T follicular helper cell (primary cell): ENCODE data around the gene GPR137B.

Experiments used
- DNase-seq: peaks from one replicate; pipeline ENCODE4 v3.0.0-alpha.2; 2020; ENCODE audit warnings: low read depth

The GPR137B gene

DNA sequence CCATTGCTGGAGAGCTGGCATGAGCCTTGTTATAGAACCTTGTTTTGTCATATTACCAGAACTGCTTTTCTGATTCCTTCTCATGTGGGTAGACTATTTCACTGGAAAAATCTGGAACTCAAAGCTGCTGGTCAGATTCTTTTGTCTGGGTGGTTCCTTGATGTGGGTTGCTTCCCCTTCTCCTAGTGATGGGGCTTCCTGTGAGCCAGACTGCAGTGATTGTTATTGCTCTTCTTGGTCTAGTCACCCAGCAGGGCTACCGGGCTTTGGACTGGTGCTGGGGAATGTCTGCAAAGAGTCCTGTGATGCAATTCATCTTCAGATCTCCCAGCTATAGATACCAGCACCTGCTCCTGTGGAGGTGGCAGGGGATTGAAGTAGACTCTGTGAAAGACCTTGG is 59.4 kb downstream of the GPR137B start:
- no peak for DNase-seq

DNA sequence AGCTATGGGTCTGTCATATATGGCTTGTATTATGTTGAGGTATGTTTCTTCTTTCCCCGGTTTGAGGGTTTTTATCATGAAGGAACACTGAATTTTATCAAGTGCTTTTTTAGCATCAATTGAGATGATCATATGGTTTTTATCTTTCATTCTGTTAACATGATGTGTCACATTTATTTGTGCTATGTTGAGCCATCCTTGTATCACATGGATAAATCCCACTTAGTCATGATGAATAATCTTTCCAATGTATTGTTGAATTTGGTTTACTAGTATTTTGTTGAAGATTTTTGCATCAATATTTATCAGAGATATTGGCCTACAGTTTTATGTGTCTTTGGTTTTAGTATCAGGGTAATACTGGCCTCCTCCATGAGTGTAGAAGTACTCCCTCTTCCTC is 61.7 kb downstream of the GPR137B start:
- no peak for DNase-seq

DNA sequence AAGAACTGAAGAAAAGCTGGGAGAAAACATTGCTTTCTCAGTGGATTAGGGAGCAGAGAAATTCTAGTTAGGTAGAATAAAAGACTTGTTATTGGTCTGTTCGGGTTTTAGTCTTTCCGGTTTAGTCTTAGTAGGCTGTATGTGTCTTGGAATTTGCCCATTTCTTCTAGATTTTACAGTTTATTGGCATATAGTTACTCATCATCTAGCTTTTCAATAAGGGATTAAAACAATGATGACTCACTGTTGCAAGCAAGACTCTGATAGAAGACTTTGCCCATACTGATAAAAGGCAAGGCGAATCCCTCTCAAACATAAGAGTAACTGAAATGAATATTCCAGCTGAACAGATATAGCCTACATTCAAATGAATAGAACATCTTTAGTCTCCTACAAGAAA is 62.3 kb downstream of the GPR137B start:
- no peak for DNase-seq

DNA sequence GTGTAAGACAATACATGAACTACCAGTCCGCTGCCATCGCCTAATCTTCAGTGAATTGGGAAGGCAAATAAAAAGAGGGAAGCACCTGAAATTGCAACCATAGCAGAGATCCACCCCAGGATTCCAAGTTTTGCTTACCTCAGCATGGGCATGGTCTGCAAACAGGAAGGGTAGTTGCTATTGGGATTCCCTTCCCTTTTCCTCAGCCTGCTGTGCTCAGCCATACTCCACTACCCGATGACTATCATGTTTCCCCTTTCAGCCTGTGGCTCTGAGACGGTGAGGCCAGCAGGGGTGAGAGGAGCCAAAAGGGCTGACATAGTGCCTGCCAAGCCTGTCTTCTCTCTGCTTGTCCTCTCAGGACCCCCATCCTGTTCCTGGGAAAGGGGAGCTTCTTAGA is 64.2 kb downstream of the GPR137B start:
- no peak for DNase-seq

DNA sequence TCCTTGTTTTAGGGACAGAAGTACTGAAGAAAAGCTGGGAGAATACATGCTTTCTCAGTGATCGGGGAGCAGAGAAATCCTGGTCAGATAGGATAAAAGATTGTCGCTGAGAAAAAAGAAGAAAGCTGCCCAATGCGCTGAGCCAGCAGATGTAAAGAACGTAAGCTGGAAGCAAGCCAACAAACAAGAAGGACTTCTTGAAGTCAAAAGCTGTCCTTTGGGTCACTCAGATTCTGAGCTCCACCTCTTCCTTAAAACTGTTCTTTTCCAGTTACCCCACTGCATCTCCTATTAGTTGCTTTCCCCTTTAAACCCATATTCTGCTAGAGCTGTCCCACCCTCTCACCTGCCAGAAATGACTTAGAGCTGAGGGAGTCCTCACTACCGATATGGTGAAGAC is 64.8 kb downstream of the GPR137B start:
- DNase-seq: no peak

DNA sequence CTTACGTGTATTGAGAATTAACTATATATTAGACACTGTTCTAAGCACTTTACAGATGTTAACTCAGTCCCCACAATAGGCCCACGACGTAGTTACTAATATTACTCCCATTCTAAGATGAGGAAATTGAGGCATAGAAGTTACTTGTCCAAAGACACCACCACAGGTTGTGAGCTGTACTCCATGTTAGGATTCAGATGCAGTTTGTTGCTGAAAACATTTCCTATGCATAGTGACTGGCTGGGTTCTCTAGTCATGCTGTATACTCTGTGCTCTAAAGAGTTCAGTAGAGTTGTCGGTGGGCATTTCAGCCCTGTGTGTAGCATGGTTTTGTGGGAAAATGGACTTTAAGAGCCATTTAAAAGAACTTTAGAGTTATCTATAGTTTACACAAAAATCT is 65.2 kb downstream of the GPR137B start:
- DNase-seq: no peak

DNA sequence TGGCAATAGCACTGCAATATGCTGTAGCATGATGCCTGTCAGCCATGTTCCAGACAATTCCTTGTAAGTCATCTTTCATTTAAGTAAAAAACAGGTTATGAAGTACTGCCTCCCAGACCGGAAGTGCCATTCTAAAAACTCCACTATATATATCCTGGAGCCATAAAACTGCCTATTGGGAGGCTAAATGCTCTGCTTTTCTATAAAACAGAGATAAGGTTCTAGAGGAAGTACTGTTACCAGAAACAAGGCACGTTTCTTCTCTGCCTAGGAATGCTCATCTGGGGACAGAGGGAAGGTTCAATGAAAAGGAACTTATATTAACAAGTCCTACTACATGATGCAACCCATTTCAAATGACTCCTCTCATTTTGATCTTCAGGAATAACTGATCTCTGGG is 66.8 kb downstream of the GPR137B start:
- DNase-seq: no peak

DNA sequence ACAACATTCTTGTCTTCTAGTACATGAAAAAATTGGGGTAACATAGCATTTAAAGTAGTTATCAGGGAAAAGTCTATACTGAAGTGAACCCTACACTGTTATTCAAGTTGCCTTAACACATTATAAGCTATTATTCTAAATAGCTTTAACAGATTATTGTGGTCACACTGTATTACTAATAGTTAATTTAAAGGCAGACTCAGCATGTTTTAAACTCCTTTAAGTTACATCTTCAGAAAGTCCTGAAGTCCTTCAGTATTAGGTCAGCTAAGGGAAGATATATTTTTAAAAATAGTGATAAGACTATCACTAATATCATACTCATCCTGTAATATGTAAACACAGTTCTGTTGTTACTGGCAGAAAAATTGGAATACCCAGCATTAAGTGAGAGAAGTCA is 67.4 kb downstream of the GPR137B start:
- no peak for DNase-seq

DNA sequence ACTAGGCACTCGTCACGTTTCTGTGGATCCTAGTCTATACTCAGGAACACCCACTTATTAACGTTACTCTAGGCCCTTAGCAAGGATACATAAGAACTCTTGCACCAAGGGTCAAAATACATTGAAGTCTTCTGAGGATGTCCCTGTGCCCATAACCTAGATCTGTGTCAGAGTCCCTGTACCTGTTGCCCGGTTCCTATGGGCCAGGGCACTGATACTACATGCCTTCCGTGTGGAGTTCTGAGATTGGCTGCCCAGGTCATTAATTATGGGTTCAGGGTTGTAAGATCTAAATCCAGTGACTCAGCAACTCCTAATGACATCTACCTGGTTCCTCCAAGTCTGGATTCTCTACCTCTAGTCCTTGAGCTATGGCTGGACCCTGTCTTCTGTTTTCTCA is 69.5 kb downstream of the GPR137B start:
- DNase-seq: no peak

DNA sequence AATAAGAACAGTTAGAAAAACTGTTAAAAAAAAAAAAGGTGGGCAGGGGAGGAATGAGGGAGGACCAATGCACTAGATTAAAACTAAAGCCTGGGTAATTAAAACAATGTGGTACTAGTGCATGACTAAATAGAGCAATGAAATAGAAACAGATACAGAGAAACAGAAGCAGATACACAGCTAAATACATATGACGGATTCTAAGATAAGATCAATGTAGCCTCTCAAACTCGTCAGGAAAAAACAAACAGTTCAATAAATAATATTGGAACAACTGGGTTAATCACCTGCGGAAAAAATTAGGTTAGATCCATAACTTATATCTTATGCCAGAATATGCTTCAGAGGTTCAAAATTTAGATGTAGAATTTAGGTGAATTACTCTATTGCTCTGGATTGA is 71.2 kb downstream of the GPR137B start:
- DNase-seq: no peak

DNA sequence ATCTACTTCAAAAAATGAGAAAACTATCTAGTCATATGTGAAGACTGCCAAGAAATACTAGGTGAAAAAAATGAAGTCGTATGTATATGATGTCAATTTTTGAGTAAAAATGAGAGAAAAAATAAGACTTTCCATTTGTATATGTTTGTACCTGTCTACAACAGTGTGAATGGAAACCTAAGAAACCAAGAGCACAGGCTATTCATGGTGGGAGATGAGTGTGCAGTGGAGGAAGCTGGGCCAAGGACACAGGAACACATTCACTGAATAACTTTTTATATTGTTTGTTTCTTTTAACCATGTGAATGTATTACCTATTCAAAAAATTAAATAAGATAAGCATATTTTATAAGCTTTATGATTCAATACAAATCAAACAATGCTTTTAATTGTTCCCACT is 72.4 kb downstream of the GPR137B start:
- DNase-seq: no peak

DNA sequence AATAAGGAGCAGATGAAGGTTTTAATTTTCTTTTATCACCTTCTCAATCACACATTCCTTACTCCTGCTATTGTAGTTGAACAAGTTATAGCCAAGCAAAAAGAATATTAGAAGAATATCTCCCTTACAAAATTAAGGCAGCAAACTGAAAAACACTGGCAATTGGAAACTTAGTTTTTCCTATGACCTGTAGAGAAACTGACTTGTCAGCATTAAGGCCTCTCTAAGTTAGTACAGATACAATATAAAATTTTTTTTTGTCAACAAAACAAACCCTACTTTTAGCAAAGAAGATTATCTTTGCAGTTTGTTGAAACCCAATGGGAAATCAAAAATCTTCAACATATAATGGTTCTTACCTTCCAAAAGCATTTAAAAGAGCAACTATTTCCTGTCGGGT is 78.1 kb downstream of the GPR137B start:
- DNase-seq: no peak

DNA sequence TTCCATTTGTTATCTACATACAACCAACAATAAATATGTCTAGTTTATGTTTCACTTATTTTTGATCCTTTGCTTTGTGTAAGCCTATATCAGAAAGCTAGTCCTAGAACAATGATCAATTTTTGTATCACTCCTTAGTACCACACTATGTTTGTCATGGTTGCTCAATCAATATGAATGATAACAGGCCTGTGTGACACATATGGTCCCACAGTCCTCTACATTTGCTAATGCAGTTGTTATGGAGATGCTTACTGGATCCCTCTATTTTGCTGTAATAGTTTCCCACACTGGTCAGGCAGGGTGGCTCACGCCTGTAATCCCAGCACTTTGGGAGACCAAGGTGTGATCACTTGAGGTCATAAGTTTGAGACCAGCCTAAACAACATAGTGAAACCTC is 80.3 kb downstream of the GPR137B start:
- DNase-seq: no peak

DNA sequence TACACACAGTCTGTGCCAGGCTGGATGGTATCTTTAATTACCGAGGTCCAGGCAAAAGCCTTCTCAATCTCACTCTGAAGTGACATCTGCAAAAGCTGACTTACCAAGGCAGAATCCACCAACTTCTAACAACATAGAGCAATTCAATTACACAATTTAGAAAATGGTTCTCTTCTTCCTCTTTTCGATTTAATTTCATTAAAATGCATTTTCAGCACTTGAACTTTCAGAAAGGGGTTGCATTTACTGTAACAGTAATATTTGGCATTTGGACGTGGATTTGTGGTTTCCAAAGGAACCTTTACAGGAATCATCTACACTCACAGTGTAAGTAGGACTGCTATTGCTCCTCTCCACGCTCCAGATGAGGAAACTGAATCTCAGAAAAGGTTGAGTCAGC is 86.1 kb downstream of the GPR137B start:
- no peak for DNase-seq

DNA sequence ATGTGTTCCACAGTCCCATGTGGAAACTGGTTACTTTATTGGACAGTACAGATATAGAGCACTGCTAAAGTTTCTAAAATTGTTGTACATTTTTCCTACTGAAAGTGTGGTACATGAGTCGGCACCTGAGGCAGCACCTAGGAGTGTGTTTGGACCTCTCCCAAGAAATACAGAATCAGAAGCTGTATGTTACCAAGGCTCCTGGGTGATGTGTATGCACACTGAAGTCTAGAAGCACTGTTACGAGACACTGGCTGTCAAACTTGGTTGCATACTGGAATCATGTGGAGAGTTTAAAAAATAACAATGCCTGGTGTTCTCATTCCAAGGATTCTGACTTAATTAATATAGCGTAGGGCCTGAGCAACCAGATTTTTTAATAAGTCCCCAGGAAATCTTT is 92.8 kb downstream of the GPR137B start:
- DNase-seq: no peak

DNA sequence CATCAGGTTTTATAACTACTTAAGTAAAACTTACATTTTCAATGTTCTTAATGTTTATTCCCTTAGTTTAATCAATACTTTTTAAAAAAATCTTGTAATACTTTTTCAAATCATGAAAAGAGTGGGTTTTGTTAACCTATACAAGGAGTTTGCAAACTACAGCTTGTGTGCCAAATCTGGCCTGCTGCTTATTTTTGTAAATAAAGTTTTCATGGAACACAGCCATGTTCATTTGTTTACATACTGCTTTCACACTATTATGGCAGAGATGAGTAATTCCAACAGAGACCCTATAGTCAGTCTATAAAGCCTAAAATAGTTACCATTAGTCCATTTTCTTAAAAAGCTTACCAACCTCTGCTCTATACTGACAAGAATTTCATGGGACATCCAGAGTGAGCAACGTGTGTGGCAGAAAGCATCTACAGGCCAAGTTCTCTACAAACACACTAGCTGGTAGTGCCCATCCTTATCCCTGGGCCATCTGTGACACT is 96.8 kb downstream of the GPR137B start:
- DNase-seq: no peak

DNA sequence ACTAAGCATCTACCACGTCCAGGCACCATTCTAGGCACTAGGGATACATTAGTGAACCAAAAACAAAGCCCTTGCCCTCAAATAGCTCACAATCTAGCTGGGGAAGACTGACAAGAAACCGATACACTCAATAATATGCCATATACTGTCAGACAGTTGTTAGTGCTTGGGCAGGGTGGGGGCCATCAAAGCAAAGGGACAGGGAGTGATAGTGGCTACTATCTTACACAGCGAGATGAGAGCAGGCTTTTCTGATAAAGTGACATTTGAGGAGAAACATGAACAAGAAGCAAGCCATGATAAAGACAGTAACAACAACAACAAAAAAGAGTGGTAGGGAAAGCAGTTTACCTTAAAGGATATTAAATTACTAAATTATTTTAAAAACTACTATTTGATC is 98.3 kb downstream of the GPR137B start:
- DNase-seq: no peak

DNA sequence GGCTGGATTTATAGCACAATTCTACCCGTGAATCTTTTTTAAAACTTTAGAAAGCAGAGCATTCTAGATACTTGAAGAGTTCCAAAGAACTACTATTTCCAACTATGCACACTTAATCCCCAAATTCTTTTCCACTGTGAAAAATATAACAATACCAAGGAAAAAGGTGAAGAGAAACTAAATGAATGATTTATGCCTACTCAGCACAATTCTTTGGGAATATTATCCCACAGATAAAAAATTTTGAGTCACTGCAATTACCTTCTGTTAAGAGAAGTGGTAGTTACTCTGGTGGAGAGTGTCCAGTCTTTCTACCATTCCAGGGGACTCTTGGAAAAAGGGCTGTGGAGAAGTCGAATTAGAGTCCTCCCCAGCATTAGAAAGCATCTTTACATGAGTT is 100.2 kb downstream of the GPR137B start:
- no peak for DNase-seq

DNA sequence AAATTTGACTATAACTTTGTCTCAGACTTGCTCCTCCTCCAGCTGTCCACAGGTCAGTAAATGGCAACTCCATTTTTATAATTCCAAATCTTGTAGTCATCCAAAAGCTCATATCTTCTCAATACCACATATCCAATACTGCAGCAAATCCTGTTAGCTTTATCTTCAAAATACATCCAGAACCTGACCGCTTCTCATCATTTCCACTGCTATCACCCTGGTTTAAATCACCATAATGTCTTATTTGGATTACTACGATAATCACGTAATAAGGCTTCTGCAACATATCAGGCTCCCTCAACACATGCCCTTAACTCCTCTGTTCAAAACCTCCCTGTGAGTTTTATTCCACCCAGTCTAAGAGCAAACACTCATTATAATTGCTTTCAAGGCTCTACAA is 104.9 kb downstream of the GPR137B start:
- DNase-seq: no peak

DNA sequence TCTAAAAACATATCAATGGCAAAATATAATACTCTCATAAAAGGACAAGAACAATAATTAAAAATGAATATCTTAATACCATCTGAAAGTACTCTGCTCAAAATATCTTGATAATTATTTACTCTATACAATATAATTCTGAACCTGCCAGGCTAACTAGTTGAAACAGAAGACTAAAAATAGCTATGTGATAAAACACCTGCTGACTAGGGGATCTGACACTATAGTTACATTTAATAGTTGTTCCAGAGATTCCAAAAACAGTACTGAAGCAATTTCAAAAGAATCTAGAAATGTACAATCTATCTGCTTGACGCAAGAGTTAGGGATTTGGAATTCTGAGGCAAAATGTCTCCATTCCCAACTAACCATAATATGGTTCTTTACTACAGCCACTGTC is 109.2 kb downstream of the GPR137B start:
- no peak for DNase-seq

DNA sequence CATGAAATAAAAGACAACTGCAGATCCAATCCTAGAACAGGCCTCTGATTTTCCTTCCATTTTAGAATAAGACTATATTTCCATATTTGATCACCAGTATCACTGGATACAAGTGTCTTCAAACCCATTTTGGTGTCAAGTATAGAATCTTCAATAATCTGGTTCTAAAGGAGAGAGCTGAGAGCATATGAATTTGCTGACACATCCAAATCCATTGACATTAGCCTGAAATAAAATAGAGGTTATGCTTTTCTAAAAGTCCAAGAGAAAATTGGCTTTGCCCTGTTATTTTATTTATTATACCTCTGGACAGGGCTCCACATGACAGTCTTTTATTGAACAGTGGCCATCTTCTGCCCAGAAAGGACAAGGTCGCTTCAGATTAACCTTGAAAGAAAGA is 110.8 kb downstream of the GPR137B start:
- no peak for DNase-seq

DNA sequence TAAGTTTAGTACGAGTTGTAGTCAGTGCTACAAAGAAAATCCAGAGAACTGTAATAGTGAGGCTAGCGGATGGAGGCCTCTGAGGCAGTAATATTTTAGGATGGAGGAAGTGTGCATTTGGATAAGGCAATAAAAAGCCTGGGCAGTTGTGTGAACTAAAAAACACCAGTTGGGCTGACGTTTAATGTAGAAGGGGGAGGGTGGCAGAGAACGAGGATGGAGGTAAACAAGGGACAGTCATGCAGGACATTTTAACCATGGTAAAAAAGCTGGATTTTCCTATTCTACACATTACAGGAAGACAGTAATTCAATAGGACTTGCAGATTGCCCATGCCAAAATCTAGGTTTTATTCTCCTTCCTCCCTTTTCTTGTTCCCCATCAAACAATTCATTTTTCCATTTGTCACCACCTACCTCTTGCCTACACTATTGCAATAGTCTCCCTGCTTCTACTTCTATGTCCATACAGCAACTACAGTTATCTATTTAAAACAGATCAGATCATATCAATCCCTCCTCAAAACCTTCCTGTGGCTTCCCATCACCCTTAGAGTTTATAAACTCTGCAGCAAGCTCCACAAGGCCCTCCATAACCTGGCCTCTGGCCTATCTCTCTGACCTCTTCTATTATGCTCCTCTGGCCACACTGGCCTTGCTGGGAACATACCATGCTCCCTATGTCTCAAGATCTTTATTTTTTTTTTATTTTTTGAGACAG is 111.7 kb downstream of the GPR137B start:
- no peak for DNase-seq

DNA sequence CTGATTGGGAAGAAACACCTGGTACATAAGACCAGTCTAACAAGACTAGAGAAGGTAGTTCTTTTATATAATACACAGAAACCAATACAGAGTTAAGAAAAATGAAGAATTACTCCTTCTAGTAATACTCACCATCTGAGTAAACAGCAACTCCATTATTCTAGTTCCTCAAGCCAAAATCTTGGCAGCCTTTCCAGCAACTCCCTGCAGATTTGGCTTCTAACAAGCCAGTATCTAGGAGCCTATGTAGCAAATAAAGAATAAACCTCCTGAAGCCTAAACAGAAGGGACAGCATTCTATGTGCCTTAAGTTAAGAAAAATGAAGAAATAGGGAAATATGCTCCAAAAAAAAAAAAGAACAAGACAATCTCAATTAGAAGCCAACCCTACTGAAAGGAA is 114.9 kb downstream of the GPR137B start:
- no peak for DNase-seq

DNA sequence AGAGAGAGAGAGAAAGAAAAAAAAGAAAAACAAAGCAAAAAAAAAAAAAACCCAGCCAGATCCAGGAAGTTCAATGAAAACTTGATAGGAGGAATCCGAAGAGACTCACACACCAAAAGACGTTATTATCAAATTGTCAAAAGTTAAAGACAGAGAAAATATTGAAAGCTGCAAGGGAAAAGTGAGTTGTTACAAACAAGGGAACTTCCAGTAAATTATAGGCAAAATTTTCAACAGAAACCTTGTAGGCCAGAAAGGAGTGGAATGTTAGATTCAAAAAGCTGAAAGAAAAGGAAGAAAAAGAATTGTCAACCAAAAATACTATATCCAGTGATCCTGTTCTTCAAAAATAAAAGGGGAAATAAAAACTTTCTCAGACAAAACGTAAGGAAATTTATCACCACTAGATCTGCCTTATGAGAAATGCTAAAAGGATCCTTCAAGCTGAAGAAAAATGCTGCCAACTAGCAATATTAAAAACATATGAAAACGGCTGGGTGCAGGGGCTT is 115.8 kb downstream of the GPR137B start:
- DNase-seq: no peak
